Neural progenitor cell (in vitro differentiated cells): ENCODE data around the gene NEURL1. TPM values are rescaled to one million over a fixed set of nuclear protein-coding genes. Genes with fewer than 3 reads are reported as not detected.

Experiments
- DNase-seq: peaks from one replicate; pipeline ENCODE4 v3.0.0-alpha.2; 2016; ENCODE audit warnings: low spot score
- H2AFZ ChIP-seq: fragments of 200-600 bp; sonication (generic); replicated peaks from 2 replicates; pipeline ENCODE4 v1.6.1; 2016; ENCODE audit warnings: antibody characterized with exemption
- H3F3A ChIP-seq: fragments of 200-600 bp; sonication (generic); 2 replicates; pipeline ENCODE4 v1.6.1; 2016; ENCODE audit warnings: antibody characterized with exemption, low read depth
- H3K27ac ChIP-seq: fragments of 200-600 bp; sonication (generic); 2 replicates; pipeline ENCODE4 v1.5.1; 2016; ENCODE audit warnings: mild to moderate bottlenecking
- H3K27me3 ChIP-seq: fragments of 200-600 bp; sonication (generic); 2 replicates; pipeline ENCODE4 v1.6.1; 2016; ENCODE audit warnings: mild to moderate bottlenecking, moderate library complexity
- H3K36me3 ChIP-seq: fragments of 200-600 bp; sonication (generic); 2 replicates; pipeline ENCODE4 v1.5.1; 2016
- H3K4me1 ChIP-seq: fragments of 200-600 bp; sonication (generic); 2 replicates; pipeline ENCODE4 v1.6.1; 2016; ENCODE audit warnings: mixed run types
- H3K4me2 ChIP-seq: fragments of 200-600 bp; sonication (generic); 2 replicates; pipeline ENCODE4 v1.6.1; 2016
- H3K4me3 ChIP-seq: fragments of 200-600 bp; sonication (generic); 2 replicates; pipeline ENCODE4 v1.5.1; 2016
- H3K79me2 ChIP-seq: fragments of 200-600 bp; sonication (generic); 2 replicates; pipeline ENCODE4 v1.6.1; 2016; ENCODE audit warnings: low read depth
- H3K9ac ChIP-seq: fragments of 200-600 bp; sonication (generic); 2 replicates; pipeline ENCODE4 v1.6.1; 2016
- H3K9me3 ChIP-seq: fragments of 200-600 bp; sonication (generic); 2 replicates; pipeline ENCODE4 v1.5.1; 2016; ENCODE audit warnings: low read depth
- H4K20me1 ChIP-seq: fragments of 200-600 bp; sonication (generic); 2 replicates; pipeline ENCODE4 v1.6.1; 2016; ENCODE audit warnings: low read depth
- H3K27ac Mint-ChIP-seq: 3 replicates; pipeline ENCODE4 v1.8.0; 2021; ENCODE audit warnings: mixed read lengths
- H3K27me3 Mint-ChIP-seq: 2 replicates; pipeline ENCODE4 v1.8.0; 2022; ENCODE audit warnings: low read depth, mild to moderate bottlenecking, inconsistent platforms, moderate library complexity, mixed read lengths; ENCODE audit not compliant: insufficient read depth
- H3K36me3 Mint-ChIP-seq: 3 replicates; pipeline ENCODE4 v1.8.0; 2021; ENCODE audit warnings: mixed read lengths
- H3K4me1 Mint-ChIP-seq: 3 replicates; pipeline ENCODE4 v1.8.0; 2021; ENCODE audit warnings: mixed read lengths
- H3K4me3 Mint-ChIP-seq: 3 replicates; pipeline ENCODE4 v1.8.0; 2021; ENCODE audit warnings: mild to moderate bottlenecking, moderate library complexity, mixed read lengths
- H3K9me3 Mint-ChIP-seq: 3 replicates; pipeline ENCODE4 v1.8.0; 2020; ENCODE audit warnings: mixed read lengths
- EZH2 ChIP-seq: fragments of 200-600 bp; sonication (generic); IDR thresholded peaks from 2 replicates; pipeline ENCODE4 v1.6.1; 2017; ENCODE audit warnings: antibody characterized with exemption, mild to moderate bottlenecking, moderate library complexity
- EZH2phosphoT487 ChIP-seq: fragments of 200-600 bp; sonication (generic); IDR thresholded peaks from 2 replicates; pipeline ENCODE4 v1.6.1; 2017; ENCODE audit warnings: antibody characterized with exemption
- total RNA-seq: library from RNA; depleted of rRNA; stranded (reverse); fragments of >200 nt; gene quantifications from 2 replicates; pipeline ENCODE4 v1.2.3, GENCODE V29; 2015; ENCODE audit warnings: low replicate concordance
- TF ChIP-seq, protein P1 (sequence below): fragments of 200-600 bp; sonication (generic); IDR thresholded peaks from 2 replicates; pipeline ENCODE4 v1.5.1; 2017; ENCODE audit warnings: antibody characterized with exemption, mild to moderate bottlenecking

NEURL1 gene
- total RNA-seq, 1 donor from 2014 or later, result 0.06 TPM

DNA sequence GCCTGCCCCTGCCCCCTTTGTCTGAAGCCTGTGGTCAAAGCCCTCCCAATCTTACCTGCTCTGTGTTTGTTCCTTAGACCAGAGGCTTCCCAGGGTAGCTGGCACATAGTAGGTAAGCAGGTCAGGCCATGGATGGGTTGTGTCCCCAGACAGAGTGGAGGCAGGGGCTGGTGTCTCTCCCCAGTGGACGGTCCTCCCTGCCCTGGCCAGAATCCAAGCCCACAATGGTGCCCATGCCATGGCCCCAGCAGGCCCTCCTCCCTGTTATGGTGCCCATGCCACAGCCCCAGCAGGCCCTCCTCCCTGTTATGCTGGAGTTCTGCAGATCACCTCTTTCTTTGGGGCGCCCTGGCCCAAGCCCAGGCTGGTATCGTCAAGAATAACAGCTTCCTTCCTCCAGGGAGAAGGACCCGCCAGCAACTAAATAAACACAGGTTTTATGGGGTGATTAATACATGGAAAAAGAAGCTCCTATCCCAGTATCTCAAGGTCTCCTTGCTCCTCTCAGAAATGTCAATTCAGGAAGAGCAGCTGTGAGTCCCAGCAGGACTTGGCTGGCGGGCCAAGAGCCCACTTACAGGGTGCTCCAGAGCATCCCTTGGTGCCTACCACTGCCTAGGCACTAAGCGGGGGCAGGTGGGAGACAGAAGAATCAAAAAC is 82.0 kb downstream of the NEURL1 start:
- Histone ChIP-seq H2AFZ (no peak overlapping the region), H3F3A (no peaks in the 10 kb centered on the region), H3K9ac (no peak overlapping the region), H3K36me3 (no peaks in the 10 kb centered on the region), H3K79me2 (no peaks in the 10 kb centered on the region), H3K27ac (no peak overlapping the region), H3K4me3 (no peak overlapping the region), H4K20me1 (no peaks in the 10 kb centered on the region), H3K4me2 (no peak overlapping the region), H3K4me1 (no peaks in the 10 kb centered on the region), H3K9me3 (no peaks in the 10 kb centered on the region), H3K27me3 (no peaks in the 10 kb centered on the region)
- TF ChIP-seq EZH2phosphoT487, result no peak
- TF ChIP-seq, protein P1, sequence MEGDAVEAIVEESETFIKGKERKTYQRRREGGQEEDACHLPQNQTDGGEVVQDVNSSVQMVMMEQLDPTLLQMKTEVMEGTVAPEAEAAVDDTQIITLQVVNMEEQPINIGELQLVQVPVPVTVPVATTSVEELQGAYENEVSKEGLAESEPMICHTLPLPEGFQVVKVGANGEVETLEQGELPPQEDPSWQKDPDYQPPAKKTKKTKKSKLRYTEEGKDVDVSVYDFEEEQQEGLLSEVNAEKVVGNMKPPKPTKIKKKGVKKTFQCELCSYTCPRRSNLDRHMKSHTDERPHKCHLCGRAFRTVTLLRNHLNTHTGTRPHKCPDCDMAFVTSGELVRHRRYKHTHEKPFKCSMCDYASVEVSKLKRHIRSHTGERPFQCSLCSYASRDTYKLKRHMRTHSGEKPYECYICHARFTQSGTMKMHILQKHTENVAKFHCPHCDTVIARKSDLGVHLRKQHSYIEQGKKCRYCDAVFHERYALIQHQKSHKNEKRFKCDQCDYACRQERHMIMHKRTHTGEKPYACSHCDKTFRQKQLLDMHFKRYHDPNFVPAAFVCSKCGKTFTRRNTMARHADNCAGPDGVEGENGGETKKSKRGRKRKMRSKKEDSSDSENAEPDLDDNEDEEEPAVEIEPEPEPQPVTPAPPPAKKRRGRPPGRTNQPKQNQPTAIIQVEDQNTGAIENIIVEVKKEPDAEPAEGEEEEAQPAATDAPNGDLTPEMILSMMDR, result no peak
- no peak for TF ChIP-seq EZH2
- Mint-ChIP-seq H3K4me3 (no peak overlapping the region), H3K4me1 (peaks cover 4% of the 10 kb centered on the region), H3K9me3 (no peaks in the 10 kb centered on the region), H3K27ac (no peak overlapping the region), H3K36me3 (no peaks in the 10 kb centered on the region), H3K27me3 (peaks cover 6% of the 10 kb centered on the region)
- DNase-seq, result no peak

DNA sequence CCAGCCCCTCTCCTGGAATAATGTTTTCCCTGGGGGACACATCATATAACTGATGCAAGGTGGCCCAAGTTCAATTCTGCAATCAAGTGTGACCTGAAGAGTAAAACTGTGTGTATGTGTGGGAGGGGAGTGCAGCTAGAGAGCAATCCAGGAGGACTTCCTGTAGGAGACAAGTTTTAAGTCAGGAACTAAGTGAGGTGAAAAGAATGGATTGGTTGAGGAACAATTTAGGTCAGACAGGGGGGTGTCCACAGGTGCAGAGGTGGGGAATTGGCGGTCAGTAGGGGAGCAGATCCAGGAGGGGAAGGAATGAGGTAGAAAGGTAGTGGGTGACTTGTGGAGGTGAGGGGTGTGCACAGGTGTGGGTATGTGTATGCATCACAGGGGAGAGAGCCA is 82.6 kb downstream of the NEURL1 start:
- no peak overlapping the region for H3K27ac Mint-ChIP-seq
- H3K27me3 Mint-ChIP-seq, result peaks cover 6% of the 10 kb centered on the region
- Histone ChIP-seq H3K27ac (no peak overlapping the region), H3K79me2 (no peaks in the 10 kb centered on the region), H3K27me3 (no peaks in the 10 kb centered on the region), H2AFZ (no peak overlapping the region), H3K9me3 (no peaks in the 10 kb centered on the region), H3F3A (no peaks in the 10 kb centered on the region), H3K4me2 (no peak overlapping the region), H3K4me3 (no peak overlapping the region), H4K20me1 (no peaks in the 10 kb centered on the region), H3K36me3 (no peaks in the 10 kb centered on the region), H3K4me1 (no peaks in the 10 kb centered on the region), H3K9ac (no peak overlapping the region)
- H3K9me3 Mint-ChIP-seq, result no peaks in the 10 kb centered on the region
- DNase-seq, result no peak
- TF ChIP-seq EZH2 (no peak), EZH2phosphoT487 (no peak)
- H3K4me3 Mint-ChIP-seq, result no peak overlapping the region
- H3K36me3 Mint-ChIP-seq, result no peaks in the 10 kb centered on the region
- peaks cover 8% of the 10 kb centered on the region for H3K4me1 Mint-ChIP-seq

DNA sequence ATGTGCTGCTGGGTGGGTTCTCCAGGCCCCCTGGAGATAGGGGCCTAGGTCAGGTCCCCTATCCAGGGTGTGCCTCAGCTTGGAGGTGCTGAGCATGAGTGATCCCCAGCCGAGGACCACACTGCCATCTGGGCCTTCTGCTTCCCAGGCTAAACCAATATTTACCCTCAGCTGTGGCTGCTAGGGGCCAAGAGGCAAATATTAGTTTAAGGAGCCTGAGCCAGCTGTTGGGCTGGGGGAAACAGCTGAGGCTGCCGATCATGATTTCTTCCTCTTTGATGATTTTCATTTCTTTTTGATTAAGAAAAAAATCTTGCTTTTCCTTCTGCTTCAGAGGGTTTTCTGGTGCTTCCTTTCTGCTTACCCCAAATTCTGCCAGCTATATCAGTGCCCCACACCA is 83.4 kb downstream of the NEURL1 start:
- Histone ChIP-seq H3F3A (no peaks in the 10 kb centered on the region), H3K9ac (no peak overlapping the region), H3K4me1 (no peaks in the 10 kb centered on the region), H3K27me3 (no peaks in the 10 kb centered on the region), H3K27ac (no peak overlapping the region), H3K79me2 (no peaks in the 10 kb centered on the region), H3K36me3 (no peaks in the 10 kb centered on the region), H3K9me3 (no peaks in the 10 kb centered on the region), H4K20me1 (no peaks in the 10 kb centered on the region), H2AFZ (no peak overlapping the region), H3K4me3 (no peak overlapping the region), H3K4me2 (no peak overlapping the region)
- H3K9me3 Mint-ChIP-seq, result no peaks in the 10 kb centered on the region
- no peak overlapping the region for H3K4me3 Mint-ChIP-seq
- peaks cover 14% of the 10 kb centered on the region for H3K4me1 Mint-ChIP-seq
- TF ChIP-seq, protein P1, result no peak
- TF ChIP-seq EZH2, result no peak
- no peak for TF ChIP-seq EZH2phosphoT487
- no peak for DNase-seq
- H3K36me3 Mint-ChIP-seq, result no peaks in the 10 kb centered on the region
- H3K27ac Mint-ChIP-seq, result peak overlapping the region; percentile 75
- peaks cover 6% of the 10 kb centered on the region for H3K27me3 Mint-ChIP-seq

DNA sequence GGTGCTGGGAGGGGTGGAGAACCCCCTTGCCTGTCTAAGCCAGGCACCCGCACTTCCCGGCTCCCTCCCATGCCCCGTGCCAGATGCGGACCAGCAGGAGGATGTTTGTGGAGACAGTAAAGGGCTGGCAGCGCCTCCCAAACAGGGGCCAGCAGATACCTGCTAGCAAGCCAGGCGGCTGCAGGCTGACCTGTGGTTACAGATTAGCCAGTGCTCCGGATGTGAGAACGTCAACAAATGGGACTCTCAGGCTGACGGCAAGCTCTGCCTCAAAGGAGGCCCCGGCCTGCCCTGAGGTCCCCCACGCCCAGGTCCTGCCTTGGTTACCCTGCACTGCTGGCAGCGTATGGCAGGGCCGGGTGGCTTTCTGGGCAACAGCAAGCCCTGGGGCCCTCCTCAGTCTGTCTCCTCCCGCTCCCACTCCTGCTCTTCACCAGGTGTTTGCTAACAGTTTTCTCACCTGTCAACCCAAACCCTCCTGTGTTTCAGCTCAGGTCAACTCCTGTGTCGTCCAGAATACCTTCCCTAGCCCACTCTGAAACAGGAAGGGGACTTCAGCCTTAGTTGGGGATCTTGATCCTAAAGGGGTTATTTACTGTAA is 85.4 kb downstream of the NEURL1 start:
- Histone ChIP-seq H3K4me3 (no peak overlapping the region), H3K9me3 (no peaks in the 10 kb centered on the region), H3K27ac (no peak overlapping the region), H4K20me1 (no peaks in the 10 kb centered on the region), H3K27me3 (no peaks in the 10 kb centered on the region), H3K79me2 (no peaks in the 10 kb centered on the region), H3F3A (no peaks in the 10 kb centered on the region), H3K4me1 (peaks cover 8% of the 10 kb centered on the region), H3K36me3 (no peaks in the 10 kb centered on the region), H3K9ac (no peak overlapping the region), H3K4me2 (no peak overlapping the region), H2AFZ (no peak overlapping the region)
- TF ChIP-seq EZH2phosphoT487, result no peak
- TF ChIP-seq, protein P1, result no peak
- Mint-ChIP-seq H3K9me3 (no peaks in the 10 kb centered on the region), H3K27ac (no peak overlapping the region), H3K36me3 (peaks cover under 1% of the 10 kb centered on the region), H3K27me3 (peaks cover 6% of the 10 kb centered on the region), H3K4me1 (peaks cover 23% of the 10 kb centered on the region), H3K4me3 (no peak overlapping the region)
- no peak for DNase-seq
